ENCODE results near the gene SIAH1.

DNA sequence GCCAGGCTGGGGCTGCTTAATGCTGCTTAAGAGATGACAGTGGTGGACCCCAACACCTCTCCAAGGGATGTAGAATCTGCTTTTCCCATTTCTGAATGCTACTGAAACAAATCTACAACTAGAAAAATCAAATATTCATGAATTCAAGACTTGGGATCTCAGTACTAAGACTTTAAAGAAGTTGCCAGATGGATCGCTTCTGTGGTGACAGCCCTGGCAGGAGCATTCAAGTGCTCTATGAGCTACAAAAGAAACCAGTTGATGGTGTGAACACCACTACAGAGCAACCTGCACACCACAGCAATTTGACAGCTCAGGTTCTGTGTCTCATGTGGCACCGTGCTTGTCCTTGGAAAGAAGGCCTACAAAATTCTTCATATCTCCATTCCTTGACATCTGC, 42.6 kb downstream of the SIAH1 start:
- TF ChIP-seq, protein P1, sequence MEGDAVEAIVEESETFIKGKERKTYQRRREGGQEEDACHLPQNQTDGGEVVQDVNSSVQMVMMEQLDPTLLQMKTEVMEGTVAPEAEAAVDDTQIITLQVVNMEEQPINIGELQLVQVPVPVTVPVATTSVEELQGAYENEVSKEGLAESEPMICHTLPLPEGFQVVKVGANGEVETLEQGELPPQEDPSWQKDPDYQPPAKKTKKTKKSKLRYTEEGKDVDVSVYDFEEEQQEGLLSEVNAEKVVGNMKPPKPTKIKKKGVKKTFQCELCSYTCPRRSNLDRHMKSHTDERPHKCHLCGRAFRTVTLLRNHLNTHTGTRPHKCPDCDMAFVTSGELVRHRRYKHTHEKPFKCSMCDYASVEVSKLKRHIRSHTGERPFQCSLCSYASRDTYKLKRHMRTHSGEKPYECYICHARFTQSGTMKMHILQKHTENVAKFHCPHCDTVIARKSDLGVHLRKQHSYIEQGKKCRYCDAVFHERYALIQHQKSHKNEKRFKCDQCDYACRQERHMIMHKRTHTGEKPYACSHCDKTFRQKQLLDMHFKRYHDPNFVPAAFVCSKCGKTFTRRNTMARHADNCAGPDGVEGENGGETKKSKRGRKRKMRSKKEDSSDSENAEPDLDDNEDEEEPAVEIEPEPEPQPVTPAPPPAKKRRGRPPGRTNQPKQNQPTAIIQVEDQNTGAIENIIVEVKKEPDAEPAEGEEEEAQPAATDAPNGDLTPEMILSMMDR (conservative IDR thresholded peaks at IDR 0.05 in 1 of 2, IDR thresholded peaks at IDR 0.05 in 1 of 2; ENCODE audit: extremely low read depth in 1 of 2, insufficient read depth in 1 of 2, low read depth in 1 of 2, low read length in 2 of 2): no peak
- TF ChIP-seq EZH2 (IDR thresholded peaks at IDR 0.05; ENCODE audit: borderline replicate concordance, low read length): no peak

Data from mammary epithelial cell (primary cell).